Measurements from ENCODE around the gene DDX46.
"Not testable (repeated sequence)": the region's sequence is repeated elsewhere in the genome, so short reads cannot be mapped to it uniquely, and the experiment has no call there.

Gene DDX46

GRCh38 chr5:134738963-134739661 lies 19.5 kb upstream of the DDX46 start:
- peak overlapping the region; percentile 99 for H3K4me3 ChIP-seq (ENCODE audit: low read length)
- H3K27me3 ChIP-seq (ENCODE audit: control insufficient read depth, insufficient read depth, low read length) = no peaks in the 10 kb centered on the region
- peak overlapping the region; percentile 94 for H3K9ac ChIP-seq (ENCODE audit: low read length)
- no peaks in the 10 kb centered on the region for H3K4me1 ChIP-seq (ENCODE audit: control insufficient read depth, low read depth, low read length)
- H3K36me3 ChIP-seq (ENCODE audit: control insufficient read depth, low read depth, low read length) = peaks cover 12% of the 10 kb centered on the region
- no peak overlapping the region for H3K27ac ChIP-seq (ENCODE audit: low read length)
- no peaks in the 10 kb centered on the region for H3K9me3 ChIP-seq (ENCODE audit: control insufficient read depth, low read depth, low read length)

- Histone ChIP-seq H3K27me3 (ENCODE audit: control insufficient read depth, insufficient read depth, low read length) (no peaks in the 10 kb centered on the region), H3K9ac (ENCODE audit: low read length) (no peak overlapping the region), H3K4me1 (ENCODE audit: control insufficient read depth, low read depth, low read length) (no peaks in the 10 kb centered on the region), H3K4me3 (ENCODE audit: low read length) (no peak overlapping the region), H3K36me3 (ENCODE audit: control insufficient read depth, low read depth, low read length) (peaks cover 15% of the 10 kb centered on the region), H3K27ac (ENCODE audit: low read length) (no peak overlapping the region), H3K9me3 (ENCODE audit: control insufficient read depth, low read depth, low read length) (no peaks in the 10 kb centered on the region)
Observed at GRCh38 chr5:134741052-134741451, 17.5 kb upstream of the DDX46 start.

- H3K27ac ChIP-seq (ENCODE audit: low read length) = no peak overlapping the region
- no peak overlapping the region for H3K4me3 ChIP-seq (ENCODE audit: low read length)
- no peaks in the 10 kb centered on the region for H3K27me3 ChIP-seq (ENCODE audit: control insufficient read depth, insufficient read depth, low read length)
- no peaks in the 10 kb centered on the region for H3K4me1 ChIP-seq (ENCODE audit: control insufficient read depth, low read depth, low read length)
- no peaks in the 10 kb centered on the region for H3K9me3 ChIP-seq (ENCODE audit: control insufficient read depth, low read depth, low read length)
- peaks cover 15% of the 10 kb centered on the region for H3K36me3 ChIP-seq (ENCODE audit: control insufficient read depth, low read depth, low read length)
- H3K9ac ChIP-seq (ENCODE audit: low read length) = no peak overlapping the region
Observed at GRCh38 chr5:134742134-134742533, 16.4 kb upstream of the DDX46 start.

- Histone ChIP-seq H3K27ac (ENCODE audit: low read length) (no peak overlapping the region), H3K4me3 (ENCODE audit: low read length) (no peak overlapping the region), H3K27me3 (ENCODE audit: control insufficient read depth, insufficient read depth, low read length) (no peaks in the 10 kb centered on the region), H3K9me3 (ENCODE audit: control insufficient read depth, low read depth, low read length) (no peaks in the 10 kb centered on the region), H3K9ac (ENCODE audit: low read length) (no peak overlapping the region), H3K4me1 (ENCODE audit: control insufficient read depth, low read depth, low read length) (no peaks in the 10 kb centered on the region), H3K36me3 (ENCODE audit: control insufficient read depth, low read depth, low read length) (peaks cover 13% of the 10 kb centered on the region)
Observed at GRCh38 chr5:134749415-134749814, 9.2 kb upstream of the DDX46 start.

GRCh38 chr5:134758176-134758503 lies 439 bp upstream of the DDX46 start:
- Histone ChIP-seq H3K27ac (ENCODE audit: low read length) (no peak overlapping the region), H3K27me3 (ENCODE audit: control insufficient read depth, insufficient read depth, low read length) (peaks cover 10% of the 10 kb centered on the region), H3K4me1 (ENCODE audit: control insufficient read depth, low read depth, low read length) (peaks cover 12% of the 10 kb centered on the region), H3K4me3 (ENCODE audit: low read length) (peak overlapping the region; percentile 91), H3K9me3 (ENCODE audit: control insufficient read depth, low read depth, low read length) (no peaks in the 10 kb centered on the region), H3K9ac (ENCODE audit: low read length) (peak overlapping the region; percentile 91), H3K36me3 (ENCODE audit: control insufficient read depth, low read depth, low read length) (no peaks in the 10 kb centered on the region)

- H3K4me1 ChIP-seq (ENCODE audit: control insufficient read depth, low read depth, low read length); H3K27me3 ChIP-seq (ENCODE audit: control insufficient read depth, insufficient read depth, low read length); H3K9me3 ChIP-seq (ENCODE audit: control insufficient read depth, low read depth, low read length); H3K4me3 ChIP-seq (ENCODE audit: low read length); H3K27ac ChIP-seq (ENCODE audit: low read length); H3K9ac ChIP-seq (ENCODE audit: low read length): not testable (repeated sequence)
- H3K36me3 ChIP-seq (ENCODE audit: control insufficient read depth, low read depth, low read length) = peaks cover 80% of the 10 kb centered on the region
Observed at GRCh38 chr5:134767528-134768291, 9.1 kb downstream of the DDX46 start.

- Histone ChIP-seq H3K9ac (ENCODE audit: low read length) (no peak overlapping the region), H3K27ac (ENCODE audit: low read length) (no peak overlapping the region), H3K36me3 (ENCODE audit: control insufficient read depth, low read depth, low read length) (peaks cover 88% of the 10 kb centered on the region)
Observed at GRCh38 chr5:134769206-134769605, 10.6 kb downstream of the DDX46 start.

GRCh38 chr5:134772461-134773125 lies 14.0 kb downstream of the DDX46 start:
- no peak overlapping the region for H3K9ac ChIP-seq (ENCODE audit: low read length)
- H3K4me1 ChIP-seq (ENCODE audit: control insufficient read depth, low read depth, low read length) = no peaks in the 10 kb centered on the region
- H3K36me3 ChIP-seq (ENCODE audit: control insufficient read depth, low read depth, low read length) = peaks cover 83% of the 10 kb centered on the region
- no peak overlapping the region for H3K4me3 ChIP-seq (ENCODE audit: low read length)
- H3K9me3 ChIP-seq (ENCODE audit: control insufficient read depth, low read depth, low read length) = no peaks in the 10 kb centered on the region
- H3K27me3 ChIP-seq (ENCODE audit: control insufficient read depth, insufficient read depth, low read length) = no peaks in the 10 kb centered on the region
- no peak overlapping the region for H3K27ac ChIP-seq (ENCODE audit: low read length)

More at GRCh38 chr5:134769206-134769605, 10.6 kb downstream of the DDX46 start:
- H3K4me1 ChIP-seq (ENCODE audit: control insufficient read depth, low read depth, low read length) = no peaks in the 10 kb centered on the region
- no peak overlapping the region for H3K4me3 ChIP-seq (ENCODE audit: low read length)
- no peaks in the 10 kb centered on the region for H3K27me3 ChIP-seq (ENCODE audit: control insufficient read depth, insufficient read depth, low read length)
- H3K9me3 ChIP-seq (ENCODE audit: control insufficient read depth, low read depth, low read length) = no peaks in the 10 kb centered on the region

GRCh38 chr5:134777366-134777765 lies 18.8 kb downstream of the DDX46 start:
- Histone ChIP-seq H3K27me3 (ENCODE audit: control insufficient read depth, insufficient read depth, low read length) (no peaks in the 10 kb centered on the region), H3K9me3 (ENCODE audit: control insufficient read depth, low read depth, low read length) (no peaks in the 10 kb centered on the region), H3K27ac (ENCODE audit: low read length) (no peak overlapping the region), H3K4me3 (ENCODE audit: low read length) (no peak overlapping the region), H3K4me1 (ENCODE audit: control insufficient read depth, low read depth, low read length) (no peaks in the 10 kb centered on the region), H3K9ac (ENCODE audit: low read length) (no peak overlapping the region), H3K36me3 (ENCODE audit: control insufficient read depth, low read depth, low read length) (peaks cover 79% of the 10 kb centered on the region)

GRCh38 chr5:134784241-134784920 lies 25.8 kb downstream of the DDX46 start:
- Histone ChIP-seq H3K9me3 (ENCODE audit: control insufficient read depth, low read depth, low read length) (no peaks in the 10 kb centered on the region), H3K4me1 (ENCODE audit: control insufficient read depth, low read depth, low read length) (peaks cover 11% of the 10 kb centered on the region), H3K4me3 (ENCODE audit: low read length) (no peak overlapping the region), H3K27me3 (ENCODE audit: control insufficient read depth, insufficient read depth, low read length) (no peaks in the 10 kb centered on the region), H3K9ac (ENCODE audit: low read length) (no peak overlapping the region), H3K27ac (ENCODE audit: low read length) (no peak overlapping the region), H3K36me3 (ENCODE audit: control insufficient read depth, low read depth, low read length) (peaks cover 90% of the 10 kb centered on the region)

- Histone ChIP-seq H3K27ac (ENCODE audit: low read length) (no peak overlapping the region), H3K36me3 (ENCODE audit: control insufficient read depth, low read depth, low read length) (peaks cover 92% of the 10 kb centered on the region), H3K9ac (ENCODE audit: low read length) (no peak overlapping the region)
Observed at GRCh38 chr5:134784946-134785620, 26.5 kb downstream of the DDX46 start.

More at GRCh38 chr5:134784946-134785620, 26.5 kb downstream of the DDX46 start:
- Histone ChIP-seq H3K4me3 (ENCODE audit: low read length) (no peak overlapping the region), H3K27me3 (ENCODE audit: control insufficient read depth, insufficient read depth, low read length) (no peaks in the 10 kb centered on the region), H3K9me3 (ENCODE audit: control insufficient read depth, low read depth, low read length) (no peaks in the 10 kb centered on the region), H3K4me1 (ENCODE audit: control insufficient read depth, low read depth, low read length) (peaks cover 11% of the 10 kb centered on the region)

Data from iPS-18a (cell line).